DMS 273 (cell line): ENCODE data around the gene RFC4.
"Not testable (repeated sequence)": the region's sequence is repeated elsewhere in the genome, so short reads cannot be mapped to it uniquely, and the experiment has no call there.

ENCODE experiments used
- DNase-seq: peaks from one replicate; lab custom pipeline; 2025; ENCODE audit not compliant: unreplicated experiment; lab: John Stamatoyannopoulos, UW

The RFC4 gene

GRCh38 chr3:186806089-186807055, at the start of gene RFC4:
TSS of gene RFC4 (minus strand) at chr3:186806482. CDS start at chr3:186804713, 1,769 bp downstream.
- peak; percentile 97 for DNase-seq

GRCh38 chr3:186854954-186855353, 48.7 kb upstream of the RFC4 start:
- no peak for DNase-seq

- DNase-seq, result no peak
Observed at GRCh38 chr3:186854146-186854545, 47.9 kb upstream of the RFC4 start.

GRCh38 chr3:186852994-186853393, 46.7 kb upstream of the RFC4 start:
- DNase-seq, result no peak

GRCh38 chr3:186851835-186852234, 45.6 kb upstream of the RFC4 start:
- not testable (repeated sequence) for DNase-seq

- peak; percentile 79 for DNase-seq
Observed at GRCh38 chr3:186849374-186849975, 43.2 kb upstream of the RFC4 start.

GRCh38 chr3:186847437-186847836, 41.2 kb upstream of the RFC4 start:
- DNase-seq, result no peak

- DNase-seq, result no peak
Observed at GRCh38 chr3:186845756-186846155, 39.5 kb upstream of the RFC4 start.

GRCh38 chr3:186844908-186845307, 38.6 kb upstream of the RFC4 start:
- DNase-seq, result no peak

GRCh38 chr3:186843039-186843432, 36.8 kb upstream of the RFC4 start:
- DNase-seq, result no peak

GRCh38 chr3:186842426-186843038, 36.2 kb upstream of the RFC4 start, which contains the start of gene ADIPOQ:
TSS of gene ADIPOQ (plus strand) at chr3:186842710. CDS start at chr3:186853059, 10,349 bp downstream.
- DNase-seq, result no peak

- no peak for DNase-seq
Observed at GRCh38 chr3:186841620-186842019, 35.3 kb upstream of the RFC4 start.

- no peak for DNase-seq
Observed at GRCh38 chr3:186839874-186840641, 33.8 kb upstream of the RFC4 start.

GRCh38 chr3:186832276-186832675, 26.0 kb upstream of the RFC4 start:
- DNase-seq, result no peak

- DNase-seq, result no peak
Observed at GRCh38 chr3:186831798-186832197, 25.5 kb upstream of the RFC4 start.

- peak; percentile 23 for DNase-seq
Observed at GRCh38 chr3:186828340-186828739, 22.1 kb upstream of the RFC4 start.

GRCh38 chr3:186826976-186827857, 20.9 kb upstream of the RFC4 start:
- DNase-seq, result peak; percentile 98

- peak; percentile 58 for DNase-seq
Observed at GRCh38 chr3:186826410-186826975, 20.2 kb upstream of the RFC4 start.

GRCh38 chr3:186825872-186826409, 19.7 kb upstream of the RFC4 start:
- DNase-seq, result no peak
